ENCODE data around the gene CTCF. TPM values are rescaled to one million over a fixed set of nuclear protein-coding genes. Genes with fewer than 3 reads are reported as not detected.
A peak's percentile ranks its signal among the peaks of the same experiment; 100 is the strongest.

CTCF gene
- total RNA-seq, 8 experiments from 2014 or later, result 19.6 to 47.6 (median 31.2) TPM

DNA sequence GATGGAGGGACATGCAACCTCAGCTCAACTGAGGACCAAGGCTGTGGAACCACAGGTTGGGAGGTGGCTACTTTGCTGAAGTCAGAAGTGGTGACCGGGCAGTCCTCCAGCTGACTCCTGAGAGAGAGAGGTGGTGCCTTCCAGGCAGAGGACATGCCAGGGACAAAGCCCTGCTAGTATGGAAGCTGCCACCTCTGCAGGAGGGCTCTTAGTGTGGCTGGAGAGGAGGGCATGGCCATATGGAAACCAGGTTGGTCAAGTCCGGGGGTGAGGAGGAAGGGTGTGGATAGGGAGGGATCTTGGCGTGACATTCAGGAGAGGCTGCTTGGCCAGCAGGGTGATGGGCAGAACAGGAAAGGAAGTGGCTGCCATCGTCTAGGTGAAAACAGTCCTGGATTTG lies 110.0 kb downstream of the CTCF start:
- WGBS, 10 experiments, result 0 to 57% (median 36%) methylated on average over 1 to 3 of the region's 4 CpGs; no CpG with 5 or more reads in 4 of the 10 experiments
- Histone ChIP-seq H3K27ac (no peak overlapping the region), H3K4me3 (no peak overlapping the region), H3K4me1 (replicated peaks in 1 of 2) (peaks cover 4 to 5% of the 10 kb centered on the region in 2 donors)
- in situ Hi-C loops (cut with MboI; ENCODE audit: low pct_unique_long_range_greater_than_20kb in 2 of 9, low sequenced_read_pairs in 9 of 9, unreplicated experiment in 9 of 9), result no loop called here
- ATAC-seq (replicated peaks in 6 of 8), result peak in 2 of 8 experiments; percentile 2 to 5

DNA sequence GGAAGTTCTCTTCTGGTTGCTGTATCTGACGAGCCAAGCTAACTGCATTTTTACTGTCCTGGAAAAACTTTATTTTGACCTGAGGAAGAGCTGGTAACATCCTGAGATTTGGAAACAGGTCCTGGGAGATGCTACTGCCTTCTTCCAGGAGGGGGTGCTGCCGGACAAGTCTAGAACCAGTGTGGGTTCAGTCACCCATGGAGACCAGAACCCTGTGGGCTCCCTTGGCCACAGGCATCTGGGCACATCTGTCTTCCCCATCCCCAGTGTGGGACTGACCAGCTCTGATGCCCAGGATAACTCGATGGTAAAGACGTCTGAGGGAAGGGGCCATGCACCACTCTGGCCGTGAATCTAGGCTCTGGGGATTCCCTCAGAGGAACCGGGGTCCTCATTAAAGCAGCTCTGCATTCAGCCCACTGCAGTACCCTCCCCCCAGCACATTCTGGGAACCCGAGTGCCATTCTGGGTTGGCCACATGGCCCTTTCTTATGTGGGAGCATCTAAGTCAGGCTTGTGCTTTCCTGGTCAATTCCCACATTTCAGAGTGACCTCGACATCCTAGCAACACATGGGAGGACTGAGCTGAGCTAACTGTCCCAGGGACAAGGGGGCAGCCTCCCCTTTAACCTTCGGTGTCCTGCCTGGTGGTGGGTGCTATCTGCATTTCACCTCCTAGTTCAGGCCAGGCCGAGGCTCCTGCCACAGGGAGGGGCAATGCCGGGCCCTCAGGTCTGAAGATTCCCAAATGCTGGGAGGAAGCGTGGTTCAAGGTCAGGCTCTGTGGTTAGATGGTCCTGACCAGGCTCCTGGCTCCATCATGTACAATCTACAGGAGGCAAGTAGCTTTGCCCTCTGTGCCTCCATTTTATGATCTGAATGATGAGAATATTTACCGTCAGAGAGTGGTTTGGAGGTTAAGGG lies 110.7 kb downstream of the CTCF start:
- WGBS, 10 experiments, result 0 to 80% (median 72%) methylated on average over 1 to 11 of the region's 13 CpGs; no CpG with 5 or more reads in 4 of the 10 experiments
- peak in 5 of 8 experiments; percentile 9 to 55 (median 31) for ATAC-seq (replicated peaks in 6 of 8)
- Histone ChIP-seq H3K4me1 (replicated peaks in 1 of 2) (no peaks in the 10 kb centered on the region), H3K4me3 (no peak overlapping the region), H3K27ac (no peak overlapping the region)
- in situ Hi-C loops (cut with MboI; ENCODE audit: low pct_unique_long_range_greater_than_20kb in 2 of 9, low sequenced_read_pairs in 9 of 9, unreplicated experiment in 9 of 9), result no loop called here

DNA sequence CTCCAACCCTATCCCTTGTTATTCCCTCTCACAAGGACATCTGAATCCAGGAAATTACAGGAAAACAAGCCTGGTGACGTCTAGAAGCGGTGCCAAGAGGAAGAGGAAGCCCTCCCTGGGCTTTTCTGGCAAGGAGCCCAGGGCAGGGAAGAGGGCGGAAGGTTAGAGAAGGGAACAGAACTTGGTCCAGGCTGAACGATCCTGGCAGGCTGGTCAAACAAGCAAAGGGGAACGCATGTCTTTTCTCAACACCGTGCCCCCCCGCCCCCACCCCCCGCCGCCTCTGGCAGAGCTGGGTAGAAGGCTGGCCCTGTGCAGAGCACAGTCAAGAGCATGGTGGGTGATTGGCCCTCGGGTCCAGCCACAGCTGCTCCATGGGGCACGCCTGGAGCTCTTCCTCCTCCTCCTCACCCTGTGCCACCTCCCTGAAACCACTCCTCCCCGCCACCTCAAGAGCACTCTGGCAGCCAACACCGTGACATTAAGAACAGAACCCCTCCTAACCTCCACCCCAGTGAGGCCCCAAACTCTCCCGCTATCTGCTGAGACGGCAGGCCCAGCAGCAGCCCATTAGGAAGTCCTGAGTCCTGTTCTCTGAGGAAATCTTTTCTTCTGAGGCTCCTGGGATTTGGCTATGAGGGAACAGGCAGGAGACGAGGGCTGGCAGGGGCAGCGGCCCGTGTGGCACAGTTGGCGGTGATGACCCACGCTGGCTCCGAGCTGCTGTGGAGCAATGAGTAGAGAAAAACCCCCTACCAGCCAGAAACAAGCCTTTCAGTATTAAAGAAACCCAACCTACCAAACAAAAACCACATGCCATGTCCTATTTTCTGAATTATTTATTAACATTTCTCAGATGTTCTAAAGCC lies 111.6 kb downstream of the CTCF start:
- Histone ChIP-seq H3K4me3 (no peak overlapping the region), H3K27ac (no peak overlapping the region), H3K4me1 (replicated peaks in 1 of 2) (no peaks in the 10 kb centered on the region)
- peak in 1 of 8 experiments; percentile 14 for ATAC-seq (replicated peaks in 6 of 8)
- WGBS, 10 experiments, result 23 to 87% (median 80%) methylated on average over 2 to 6 of the region's 21 CpGs; no CpG with 5 or more reads in 4 of the 10 experiments
- in situ Hi-C loops (cut with MboI; ENCODE audit: low pct_unique_long_range_greater_than_20kb in 2 of 9, low sequenced_read_pairs in 9 of 9, unreplicated experiment in 9 of 9), result no loop called here

DNA sequence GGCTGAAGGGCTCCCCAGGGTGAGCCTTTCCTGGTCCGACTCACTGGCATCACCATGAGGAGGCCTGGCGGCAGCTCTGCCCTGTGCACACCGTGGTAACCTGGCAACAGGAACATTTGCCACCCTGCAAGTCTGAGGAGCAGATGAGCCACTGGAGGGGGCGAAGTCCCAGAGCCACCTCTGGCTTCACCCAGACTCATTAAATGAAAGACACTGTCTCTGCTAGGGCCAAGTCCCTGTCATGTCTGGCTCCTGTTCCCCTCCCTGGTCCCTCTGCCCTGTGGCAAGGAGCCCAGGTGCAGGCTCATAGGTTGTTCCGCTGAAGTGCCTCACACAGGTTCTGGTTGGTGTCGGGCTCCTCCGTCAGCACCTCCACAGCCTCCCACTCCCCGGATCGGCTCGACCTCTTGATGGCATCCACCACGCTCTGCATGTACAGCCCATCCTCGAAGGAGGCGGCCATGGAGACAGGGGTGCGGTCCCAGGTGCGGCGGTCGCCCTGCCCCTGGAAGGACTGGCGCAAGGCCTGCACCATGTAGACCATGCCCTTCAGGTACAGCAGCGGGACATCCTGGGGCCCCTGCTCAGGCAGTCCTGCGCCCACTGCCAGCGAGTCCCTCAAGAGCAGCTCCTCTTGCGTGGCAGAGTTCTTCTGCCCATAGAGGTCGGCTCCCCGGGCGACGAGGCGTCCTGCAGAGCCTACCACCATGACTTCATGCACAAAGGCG lies 112.7 kb downstream of the CTCF start:
- peak in 3 of 8 experiments; percentile 18 to 24 (median 19) for ATAC-seq (replicated peaks in 6 of 8)
- Histone ChIP-seq H3K27ac (no peak overlapping the region), H3K4me3 (no peak overlapping the region), H3K4me1 (replicated peaks in 1 of 2) (no peaks in the 10 kb centered on the region)
- whole genome bisulfite sequencing, 10 experiments, result 85 to 100% (median 100%) methylated on average over 1 to 4 of the region's 28 CpGs; no CpG with 5 or more reads in 5 of the 10 experiments
- in situ Hi-C loops (cut with MboI; ENCODE audit: low pct_unique_long_range_greater_than_20kb in 2 of 9, low sequenced_read_pairs in 9 of 9, unreplicated experiment in 9 of 9), result no loop called here

DNA sequence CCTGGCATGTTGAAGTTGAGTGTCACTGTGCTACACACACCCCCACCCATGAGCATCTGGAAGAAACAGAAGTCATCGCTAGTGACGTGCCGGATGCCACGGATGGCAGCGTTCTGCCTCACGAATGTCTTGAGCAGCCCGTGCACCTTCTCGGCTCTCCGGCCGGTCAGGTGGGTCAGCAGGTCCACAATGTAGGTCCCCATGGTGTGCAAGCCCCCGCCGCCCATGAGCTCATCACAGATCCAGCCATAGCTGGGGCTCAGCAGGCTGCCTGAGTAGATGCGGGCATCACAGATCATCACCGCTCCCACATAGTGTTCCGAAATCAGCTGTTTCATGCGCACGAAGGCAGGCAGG lies 113.2 kb downstream of the CTCF start:
- Histone ChIP-seq H3K4me3 (no peak overlapping the region), H3K27ac (no peak overlapping the region), H3K4me1 (replicated peaks in 1 of 2) (no peaks in the 10 kb centered on the region)
- ATAC-seq (replicated peaks in 6 of 8), result no peak
- WGBS, 10 experiments, result 95 to 100% methylated on average over 2 to 5 of the region's 17 CpGs; no CpG with 5 or more reads in 8 of the 10 experiments
- in situ Hi-C loops (cut with MboI; ENCODE audit: low pct_unique_long_range_greater_than_20kb in 2 of 9, low sequenced_read_pairs in 9 of 9, unreplicated experiment in 9 of 9), result no loop called here

DNA sequence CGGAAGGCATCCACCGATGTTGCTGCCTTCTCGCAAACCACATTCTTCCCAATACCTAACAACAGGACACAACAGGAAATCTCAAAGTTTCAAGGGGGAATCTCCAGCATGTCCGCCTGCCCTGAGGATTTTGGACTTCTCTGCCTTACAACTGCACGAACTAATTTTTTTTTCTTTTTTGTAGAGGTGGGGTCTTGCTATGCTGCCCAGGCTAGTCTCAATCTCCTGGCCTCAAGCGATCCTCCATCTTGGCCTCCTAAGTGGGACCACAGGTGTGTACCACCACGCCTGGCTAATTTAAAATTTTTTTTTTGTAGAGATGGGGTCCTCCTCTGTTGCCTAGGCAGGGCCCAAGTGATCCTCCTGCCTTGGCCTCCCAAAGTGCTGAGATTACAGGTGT lies 113.7 kb downstream of the CTCF start:
- no peaks in the 10 kb centered on the region for H3K4me1 ChIP-seq (replicated peaks in 1 of 2)
- ATAC-seq (replicated peaks in 6 of 8), result no peak
- H3K27ac ChIP-seq, result no peak overlapping the region
- WGBS, 10 experiments, result 90 to 100% (median 100%) methylated on average over 1 to 3 of the region's 7 CpGs; no CpG with 5 or more reads in 5 of the 10 experiments
- in situ Hi-C loops (cut with MboI; ENCODE audit: low pct_unique_long_range_greater_than_20kb in 2 of 9, low sequenced_read_pairs in 9 of 9, unreplicated experiment in 9 of 9), result no loop called here
- H3K4me3 ChIP-seq, result no peak overlapping the region

DNA sequence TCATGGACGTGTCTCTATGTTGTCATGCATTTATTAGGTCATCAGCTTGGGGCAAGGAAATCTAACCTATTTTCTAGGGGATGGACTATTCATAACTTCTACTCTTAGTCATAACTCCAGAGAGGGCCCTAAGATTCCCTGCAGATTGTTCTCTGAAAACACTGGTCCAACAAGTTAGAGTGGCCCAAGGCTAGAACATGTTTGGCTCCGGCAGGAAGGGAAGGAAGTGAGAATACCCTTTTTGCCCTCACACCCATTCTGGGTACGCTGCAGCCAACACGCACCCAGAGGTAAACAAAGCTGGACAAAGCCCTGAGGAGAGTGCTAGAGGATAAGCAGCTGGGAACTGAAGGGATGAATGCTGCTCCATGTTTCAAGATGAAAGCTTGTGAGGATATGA lies 114.2 kb downstream of the CTCF start:
- Histone ChIP-seq H3K27ac (no peak overlapping the region), H3K4me1 (replicated peaks in 1 of 2) (no peaks in the 10 kb centered on the region), H3K4me3 (no peak overlapping the region)
- WGBS, 10 experiments, result 29 to 100% (median 95%) methylated on average over 1 to 3 of the region's 4 CpGs; no CpG with 5 or more reads in 3 of the 10 experiments
- in situ Hi-C loops (cut with MboI; ENCODE audit: low pct_unique_long_range_greater_than_20kb in 2 of 9, low sequenced_read_pairs in 9 of 9, unreplicated experiment in 9 of 9), result no loop called here
- ATAC-seq (replicated peaks in 6 of 8), result no peak

DNA sequence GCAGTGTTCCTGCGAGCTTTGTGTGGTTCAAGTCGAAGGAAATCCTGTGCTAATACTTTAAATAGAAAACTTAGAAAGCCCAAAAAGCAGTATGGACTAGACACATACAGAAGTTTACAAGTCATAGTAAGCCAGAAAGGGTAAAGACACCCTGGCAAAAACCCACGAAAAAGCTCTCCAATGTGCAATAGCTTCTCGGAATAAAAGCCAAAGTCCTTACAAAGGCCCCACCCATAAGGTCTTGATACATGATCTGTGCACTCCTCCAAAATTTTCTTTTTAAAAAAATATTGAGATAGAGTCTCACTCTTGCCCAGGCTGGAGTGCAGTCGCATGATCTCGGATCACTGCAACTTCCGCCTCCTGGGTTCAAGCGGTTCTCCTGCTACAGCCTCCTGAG lies 114.6 kb downstream of the CTCF start:
- Histone ChIP-seq H3K27ac (no peak overlapping the region), H3K4me3 (no peak overlapping the region), H3K4me1 (replicated peaks in 1 of 2) (no peaks in the 10 kb centered on the region)
- in situ Hi-C loops (cut with MboI; ENCODE audit: low pct_unique_long_range_greater_than_20kb in 2 of 9, low sequenced_read_pairs in 9 of 9, unreplicated experiment in 9 of 9), result no loop called here
- 50 to 98% (median 90%) methylated on average over 2 to 8 of the region's 8 CpGs; no CpG with 5 or more reads in 3 of the 10 experiments for WGBS, 10 experiments
- ATAC-seq (replicated peaks in 6 of 8), result no peak

DNA sequence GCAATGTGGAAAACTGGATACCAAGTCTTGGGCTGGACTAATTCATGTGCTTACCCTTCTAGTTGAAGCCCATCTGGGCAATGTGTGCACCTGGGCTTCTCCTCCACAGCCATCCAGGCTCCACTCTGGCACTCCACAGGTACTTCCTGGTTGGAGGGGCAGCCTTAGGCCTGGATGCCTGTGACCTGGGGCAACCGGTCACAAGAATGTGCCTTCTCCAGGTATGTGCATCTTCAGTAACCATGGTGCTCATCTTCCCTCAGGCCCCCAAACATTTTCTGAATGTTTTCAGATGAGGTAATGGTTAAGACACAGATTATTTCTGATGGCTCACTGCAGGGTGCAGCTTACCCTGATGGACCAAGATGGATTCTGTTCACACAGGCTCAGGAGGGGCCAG lies 115.4 kb downstream of the CTCF start:
- in situ Hi-C loops (cut with MboI; ENCODE audit: low pct_unique_long_range_greater_than_20kb in 2 of 9, low sequenced_read_pairs in 9 of 9, unreplicated experiment in 9 of 9), result no loop called here
- Histone ChIP-seq H3K4me3 (no peak overlapping the region), H3K4me1 (replicated peaks in 1 of 2) (no peaks in the 10 kb centered on the region), H3K27ac (no peak overlapping the region)
- WGBS, 10 experiments, result 80 to 100% methylated on average over 1 of the region's 1 CpG; no CpG with 5 or more reads in 8 of the 10 experiments
- no peak for ATAC-seq (replicated peaks in 6 of 8)

DNA sequence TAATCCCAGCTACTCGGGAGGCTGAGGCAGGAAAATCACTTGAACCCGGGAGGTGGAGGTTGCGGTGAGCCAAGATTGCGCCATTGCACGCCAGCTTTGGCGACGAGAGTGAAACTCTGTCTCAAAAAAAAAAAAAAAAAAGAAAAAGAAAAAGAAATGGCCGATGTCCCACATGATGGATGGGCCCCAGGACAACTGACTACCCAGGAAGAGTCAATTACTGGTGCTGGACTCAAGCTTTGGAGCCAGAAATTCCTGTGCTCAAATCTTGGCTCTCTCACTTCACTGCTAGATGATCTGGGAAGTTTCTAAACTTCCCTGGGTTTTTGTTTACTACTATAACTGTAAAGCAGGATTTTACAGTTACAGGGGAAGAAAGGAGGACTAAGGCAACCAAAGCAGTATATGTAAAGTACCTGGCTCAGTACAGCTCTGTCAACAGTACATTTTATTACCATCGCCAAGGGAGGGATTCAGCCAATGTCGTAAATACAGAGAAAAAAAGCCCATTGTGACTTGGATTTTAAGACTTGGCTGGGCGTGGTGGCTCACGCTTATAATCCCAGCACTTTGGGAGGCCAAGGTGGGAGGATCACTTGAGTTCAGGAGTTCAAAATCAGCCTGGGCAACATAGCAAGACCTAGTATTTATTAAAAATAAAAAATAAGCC lies 116.2 kb downstream of the CTCF start:
- Histone ChIP-seq H3K27ac (no peak overlapping the region), H3K4me1 (replicated peaks in 1 of 2) (no peaks in the 10 kb centered on the region), H3K4me3 (no peak overlapping the region)
- in situ Hi-C loops (cut with MboI; ENCODE audit: low pct_unique_long_range_greater_than_20kb in 2 of 9, low sequenced_read_pairs in 9 of 9, unreplicated experiment in 9 of 9), result no loop called here
- no peak for ATAC-seq (replicated peaks in 6 of 8)
- 50 to 97% (median 90%) methylated on average over 2 to 12 of the region's 12 CpGs; no CpG with 5 or more reads in 1 of the 10 experiments for WGBS, 10 experiments

DNA sequence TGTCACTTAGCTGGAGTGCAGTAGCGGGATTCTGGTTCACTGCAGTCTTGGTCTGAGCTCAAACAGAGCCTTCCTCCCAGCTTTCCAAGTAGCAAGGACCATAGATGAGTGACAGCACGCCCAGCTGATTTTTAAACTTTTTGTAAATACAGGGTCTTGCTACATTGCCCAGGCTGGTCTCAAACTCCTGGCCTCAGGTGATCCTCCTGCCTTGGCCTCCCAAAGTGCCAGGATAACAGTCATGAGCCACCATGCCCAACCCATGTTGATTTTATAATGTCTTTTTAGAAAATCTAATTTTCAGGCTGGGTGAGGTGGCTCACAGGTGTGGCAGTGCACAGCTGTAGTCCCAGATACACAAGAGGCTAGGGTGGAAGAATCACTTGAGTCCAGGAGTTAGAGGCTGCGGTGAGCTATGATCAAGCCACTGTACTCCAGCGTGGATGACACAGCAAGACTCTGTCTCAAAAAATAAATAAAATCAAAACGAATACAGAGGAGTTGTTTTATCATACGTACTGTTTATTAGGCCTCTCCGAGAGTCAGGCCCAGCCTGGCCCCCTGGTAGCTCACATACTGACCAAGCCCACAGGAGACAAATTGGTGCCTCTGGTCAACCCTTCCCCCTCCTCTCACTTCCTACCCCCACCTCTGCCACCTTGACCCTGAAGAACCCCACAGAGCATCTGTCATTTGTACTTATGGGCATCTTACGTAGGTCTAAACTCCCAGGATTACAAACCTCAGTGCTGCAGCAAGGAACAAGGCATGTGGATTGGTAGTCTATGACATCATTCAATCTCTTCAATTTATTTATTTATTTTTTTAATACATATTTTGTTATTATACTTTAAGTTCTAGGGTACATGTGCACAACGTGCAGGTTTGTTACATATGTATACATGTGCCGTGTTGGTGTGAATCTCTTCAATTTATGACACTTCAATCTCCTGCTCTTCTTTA lies 117.9 kb downstream of the CTCF start:
- no peak for ATAC-seq (replicated peaks in 6 of 8)
- no peak overlapping the region for H3K4me3 ChIP-seq
- H3K4me1 ChIP-seq (replicated peaks in 1 of 2), result no peaks in the 10 kb centered on the region
- H3K27ac ChIP-seq, result no peak overlapping the region
- WGBS, 10 experiments, result 84 to 100% (median 95%) methylated on average over 2 to 8 of the region's 10 CpGs; no CpG with 5 or more reads in 1 of the 10 experiments
- in situ Hi-C loops (cut with MboI; ENCODE audit: low pct_unique_long_range_greater_than_20kb in 2 of 9, low sequenced_read_pairs in 9 of 9, unreplicated experiment in 9 of 9), result no loop called here
